Measurements from ENCODE around the gene ZNF460. TPM values are rescaled to one million over a fixed set of nuclear protein-coding genes. Genes with fewer than 3 reads are reported as not detected.
A peak's percentile ranks its signal among the peaks of the same experiment; 100 is the strongest.

Gene ZNF460
- total and polyA plus RNA-seq, 2 of the 13 experiments (the other 11 are each of a cell fraction or from before 2014, with no cell fraction given): 14.5 to 44.8 TPM

DNA sequence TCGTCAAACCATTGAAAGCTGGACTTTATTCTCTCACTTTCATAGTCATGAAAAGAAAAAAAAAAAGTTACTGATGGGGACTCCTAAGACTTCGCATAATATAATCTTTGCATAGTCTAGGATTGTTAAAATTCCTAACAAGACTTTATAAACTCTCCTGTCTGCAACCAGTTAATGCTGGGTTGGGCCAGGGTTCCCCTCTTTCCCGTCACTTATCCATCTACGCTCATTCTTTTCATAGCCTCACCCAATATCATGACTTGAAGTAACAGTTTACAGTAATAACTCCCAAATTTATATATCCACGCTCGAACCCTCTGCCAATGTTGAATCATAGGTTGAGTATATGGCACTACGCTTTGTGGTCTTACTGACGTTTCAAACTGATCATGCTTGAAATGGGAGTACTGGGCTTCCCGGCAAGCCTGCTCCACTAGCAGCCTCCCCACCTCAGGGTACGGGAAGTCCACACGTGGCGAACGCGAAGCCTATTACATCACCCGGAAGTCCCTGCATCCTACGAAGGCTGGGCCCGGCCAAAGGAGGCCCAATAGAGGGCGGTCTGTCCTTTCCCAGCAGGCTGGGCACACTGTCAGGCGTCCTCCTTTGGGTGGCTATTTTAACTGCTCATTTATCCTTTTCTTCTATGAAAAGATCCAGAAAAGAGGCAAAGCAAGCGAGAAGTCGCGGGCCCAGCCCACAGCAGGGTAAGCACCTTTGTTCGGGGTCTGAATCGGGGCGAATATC is 694 bp upstream of the ZNF460 start (continued):
- TF ChIP-seq ZNF3 (CRISPR knock-in tag; IDR thresholded peaks at IDR 0.05) (no peak), BRD4 (CRISPR knock-in tag; IDR thresholded peaks at IDR 0.05) (peak; percentile 88), ZNF432 (CRISPR knock-in tag; IDR thresholded peaks at IDR 0.05; ENCODE audit: borderline replicate concordance) (no peak), MEF2D (CRISPR knock-in tag; IDR thresholded peaks at IDR 0.05) (peak; percentile 69), TGIF2 (CRISPR knock-in tag; IDR thresholded peaks at IDR 0.05) (peak; percentile 80), ZSCAN31 (CRISPR knock-in tag; IDR thresholded peaks at IDR 0.05; ENCODE audit: low read depth) (no peak), PBX3 (CRISPR knock-in tag; IDR thresholded peaks at IDR 0.05; ENCODE audit: borderline replicate concordance) (no peak), SRSF4 (IDR thresholded peaks at IDR 0.05; ENCODE audit: low read depth, low read length, poor library complexity, severe bottlenecking) (no peak), RBM22 (optimal IDR thresholded peaks at IDR 0.05; ENCODE audit: low read length) (no peak), TCF12 (IDR thresholded peaks at IDR 0.05) (no peak), TCF12 (CRISPR knock-in tag; IDR thresholded peaks at IDR 0.05) (peak; percentile 21; the same call in 1 of the 2 replicates), ZNF468 (CRISPR knock-in tag; IDR thresholded peaks at IDR 0.05) (no peak), PHF8 (CRISPR knock-in tag; IDR thresholded peaks at IDR 0.05) (no peak), HNRNPLL (IDR thresholded peaks at IDR 0.05; ENCODE audit: low read depth, low read length, poor library complexity, severe bottlenecking) (no peak), PAWR (CRISPR knock-in tag; IDR thresholded peaks at IDR 0.05; ENCODE audit: borderline replicate concordance) (no peak), AHR (CRISPR knock-in tag; IDR thresholded peaks at IDR 0.05) (peak; percentile 80), ZNF276 (CRISPR knock-in tag; IDR thresholded peaks at IDR 0.05; ENCODE audit: low read depth) (no peak), FOXJ3 (CRISPR knock-in tag; IDR thresholded peaks at IDR 0.05; ENCODE audit: borderline replicate concordance) (no peak; the same call in 1 of the 2 replicates), ARNTL (CRISPR knock-in tag; IDR thresholded peaks at IDR 0.05) (peak; percentile 91), HDAC6 (IDR thresholded peaks at IDR 0.05; ENCODE audit: low read depth, low read length) (no peak), BORCS8-MEF2B (CRISPR knock-in tag; IDR thresholded peaks at IDR 0.05) (peak; percentile 45; the same call in 1 of the 2 replicates), MED8 (CRISPR knock-in tag; IDR thresholded peaks at IDR 0.05; ENCODE audit: insufficient replicate concordance) (peak; percentile 24)
- TF ChIP-seq, protein P1, sequence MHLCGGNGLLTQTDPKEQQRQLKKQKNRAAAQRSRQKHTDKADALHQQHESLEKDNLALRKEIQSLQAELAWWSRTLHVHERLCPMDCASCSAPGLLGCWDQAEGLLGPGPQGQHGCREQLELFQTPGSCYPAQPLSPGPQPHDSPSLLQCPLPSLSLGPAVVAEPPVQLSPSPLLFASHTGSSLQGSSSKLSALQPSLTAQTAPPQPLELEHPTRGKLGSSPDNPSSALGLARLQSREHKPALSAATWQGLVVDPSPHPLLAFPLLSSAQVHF (CRISPR knock-in tag; IDR thresholded peaks at IDR 0.05): no peak
- TF ChIP-seq, protein P2, sequence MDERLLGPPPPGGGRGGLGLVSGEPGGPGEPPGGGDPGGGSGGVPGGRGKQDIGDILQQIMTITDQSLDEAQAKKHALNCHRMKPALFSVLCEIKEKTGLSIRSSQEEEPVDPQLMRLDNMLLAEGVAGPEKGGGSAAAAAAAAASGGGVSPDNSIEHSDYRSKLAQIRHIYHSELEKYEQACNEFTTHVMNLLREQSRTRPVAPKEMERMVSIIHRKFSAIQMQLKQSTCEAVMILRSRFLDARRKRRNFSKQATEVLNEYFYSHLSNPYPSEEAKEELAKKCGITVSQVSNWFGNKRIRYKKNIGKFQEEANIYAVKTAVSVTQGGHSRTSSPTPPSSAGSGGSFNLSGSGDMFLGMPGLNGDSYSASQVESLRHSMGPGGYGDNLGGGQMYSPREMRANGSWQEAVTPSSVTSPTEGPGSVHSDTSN (CRISPR knock-in tag; IDR thresholded peaks at IDR 0.05): no peak
- TF ChIP-seq, protein P3, sequence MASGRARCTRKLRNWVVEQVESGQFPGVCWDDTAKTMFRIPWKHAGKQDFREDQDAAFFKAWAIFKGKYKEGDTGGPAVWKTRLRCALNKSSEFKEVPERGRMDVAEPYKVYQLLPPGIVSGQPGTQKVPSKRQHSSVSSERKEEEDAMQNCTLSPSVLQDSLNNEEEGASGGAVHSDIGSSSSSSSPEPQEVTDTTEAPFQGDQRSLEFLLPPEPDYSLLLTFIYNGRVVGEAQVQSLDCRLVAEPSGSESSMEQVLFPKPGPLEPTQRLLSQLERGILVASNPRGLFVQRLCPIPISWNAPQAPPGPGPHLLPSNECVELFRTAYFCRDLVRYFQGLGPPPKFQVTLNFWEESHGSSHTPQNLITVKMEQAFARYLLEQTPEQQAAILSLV (CRISPR knock-in tag; IDR thresholded peaks at IDR 0.05; ENCODE audit: borderline replicate concordance): no peak
